Stimulated activated CD8-positive, alpha-beta memory T cell treated with anti-CD3 and anti-CD28 coated beads, Interleukin-15, amount 100 ng/mL, for 4 hours (primary cell): ENCODE measurements around the gene AHSA1.
A peak's percentile ranks its signal among the peaks of the same experiment; 100 is the strongest.
"Not testable (repeated sequence)": the region's sequence is repeated elsewhere in the genome, so short reads cannot be mapped to it uniquely, and the experiment has no call there.

Experiments
- DNase-seq, 2 donors: peaks; one replicate each; pipeline ENCODE4 v3.0.0-alpha.2; 2020; ENCODE audit warnings: low read depth in 2 of 2

AHSA1 gene

DNA sequence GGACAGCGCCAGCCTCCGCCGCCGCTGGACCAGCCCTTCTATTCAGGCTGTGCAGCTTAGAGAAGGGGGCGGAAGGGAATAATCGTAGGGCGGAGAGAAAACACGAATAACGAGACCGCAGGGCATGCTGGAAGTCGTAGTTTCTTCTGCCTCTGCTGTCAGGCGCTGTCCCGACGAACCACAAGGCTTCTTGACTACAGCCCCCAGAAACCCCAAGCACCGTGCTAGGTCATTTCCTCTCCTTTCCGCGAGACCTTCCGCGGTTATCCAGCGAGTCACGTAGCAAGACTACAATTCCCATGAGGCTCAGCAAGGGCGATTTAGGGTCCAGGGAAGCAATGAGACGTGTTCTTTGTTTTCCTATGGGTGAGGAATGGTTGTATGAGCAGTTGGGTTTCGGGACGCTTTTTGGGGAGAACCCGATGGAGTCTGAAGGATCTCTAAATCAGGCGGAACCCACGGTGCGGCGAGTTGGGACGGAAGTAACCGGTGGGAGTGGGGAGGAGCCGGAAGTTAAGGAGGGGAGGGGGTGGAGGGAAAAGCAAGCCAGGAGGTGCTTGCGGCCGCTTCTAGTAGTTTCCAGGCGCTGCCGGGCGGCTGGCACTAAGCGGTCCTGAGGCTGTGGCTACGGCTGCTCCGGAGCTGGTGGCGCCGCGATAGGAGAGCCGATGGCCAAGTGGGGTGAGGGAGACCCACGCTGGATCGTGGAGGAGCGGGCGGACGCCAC is at the start of gene AHSA1, which contains the start of gene VIPAS39:
Gene AHSA1, plus strand, starts transcription at position 572 of the 727 bp plus-strand sequence. Its CDS starts 97 bp downstream, at position 669.
Gene VIPAS39, minus strand, starts transcription at position 80 of the 727 bp plus-strand sequence. CDS start 3,499 bp downstream, outside the sequence.
- DNase-seq: peak; percentile 86 to 94

DNA sequence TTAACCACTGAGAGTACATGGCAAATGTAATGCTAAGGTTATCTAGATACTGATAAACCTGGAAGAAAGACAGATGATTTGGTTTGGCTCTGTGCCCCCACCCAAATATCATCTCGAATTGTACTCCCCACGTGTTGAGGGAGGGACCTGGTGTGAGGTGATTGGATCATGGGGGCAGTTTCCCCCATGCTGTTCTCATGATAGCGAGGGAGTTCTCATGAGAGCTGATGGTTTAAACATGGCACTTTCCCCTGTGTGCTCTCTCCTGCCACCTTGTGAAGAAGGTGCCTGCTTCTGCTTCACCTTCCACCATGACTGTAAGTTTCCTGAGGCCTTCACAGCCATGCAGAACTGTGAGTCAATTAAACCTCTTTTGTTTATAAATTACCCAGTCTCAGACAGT is 48.8 kb upstream of the AHSA1 start:
- no peak for DNase-seq

DNA sequence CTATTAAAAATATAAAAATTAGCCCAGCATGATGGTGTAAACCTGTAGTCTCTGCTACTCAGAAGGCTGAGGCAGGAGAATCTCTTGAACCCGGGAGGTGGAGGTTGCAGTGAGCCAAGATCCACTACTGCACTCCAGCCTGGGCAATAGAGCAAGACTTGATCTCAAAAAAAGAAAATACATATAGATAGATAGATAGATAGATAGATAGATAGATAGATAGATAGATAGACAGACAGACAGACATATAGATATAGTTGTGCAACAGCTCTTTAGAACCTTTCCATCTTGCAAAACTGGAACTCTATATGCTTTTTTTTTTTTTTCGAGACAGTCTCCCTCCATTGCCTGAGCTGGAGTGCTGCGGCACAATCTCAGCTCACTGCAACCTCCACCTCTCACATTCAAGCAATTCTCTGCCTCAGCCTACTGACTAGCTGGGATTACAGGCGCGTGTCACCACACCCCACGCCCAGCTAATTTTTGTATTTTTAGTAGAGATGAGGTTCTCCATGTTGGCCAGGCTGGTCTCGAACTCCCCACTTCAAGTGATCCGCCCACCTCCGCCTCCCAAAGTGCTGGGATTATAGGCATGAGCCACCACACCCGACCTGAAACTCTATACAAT is 42.4 kb upstream of the AHSA1 start:
- DNase-seq: not testable (repeated sequence)

DNA sequence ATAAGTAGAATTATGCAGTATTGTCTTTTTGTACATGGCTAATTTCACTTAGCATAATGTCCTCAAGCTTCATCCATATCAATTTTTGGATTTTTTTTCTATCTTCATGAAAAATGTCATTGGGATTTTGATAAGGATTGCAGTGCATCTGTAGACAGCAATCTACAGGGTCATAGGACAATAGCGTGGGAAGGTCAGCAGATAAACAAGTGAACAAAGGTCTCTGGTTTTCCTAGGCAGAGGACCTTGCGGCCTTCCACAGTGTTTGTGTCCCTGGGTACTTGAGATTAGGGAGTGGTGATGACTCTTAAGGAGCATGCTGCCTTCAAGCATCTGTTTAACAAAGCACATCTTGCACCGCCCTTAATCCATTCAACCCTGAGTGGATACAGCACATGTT is 41.8 kb upstream of the AHSA1 start:
- DNase-seq: not testable (repeated sequence)

DNA sequence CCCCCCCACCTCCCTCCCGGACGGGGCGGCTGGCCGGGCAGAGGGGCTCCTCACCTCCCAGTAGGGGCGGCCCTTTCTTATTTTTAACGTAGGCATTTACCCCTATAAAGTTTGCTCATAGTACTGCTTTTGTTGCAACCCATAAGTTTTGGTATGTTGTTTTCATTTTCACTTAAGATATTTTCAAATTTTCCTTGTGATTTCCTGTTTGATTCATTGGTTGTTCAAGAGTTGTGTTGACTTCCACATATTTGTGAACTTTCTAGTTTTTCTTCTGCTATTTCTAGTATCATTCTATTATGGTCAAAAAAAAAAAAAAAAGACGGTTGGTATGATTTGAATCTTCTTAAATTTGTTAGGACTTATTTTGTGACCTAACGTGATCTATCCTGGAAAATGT is 41.1 kb upstream of the AHSA1 start:
- DNase-seq: no peak

DNA sequence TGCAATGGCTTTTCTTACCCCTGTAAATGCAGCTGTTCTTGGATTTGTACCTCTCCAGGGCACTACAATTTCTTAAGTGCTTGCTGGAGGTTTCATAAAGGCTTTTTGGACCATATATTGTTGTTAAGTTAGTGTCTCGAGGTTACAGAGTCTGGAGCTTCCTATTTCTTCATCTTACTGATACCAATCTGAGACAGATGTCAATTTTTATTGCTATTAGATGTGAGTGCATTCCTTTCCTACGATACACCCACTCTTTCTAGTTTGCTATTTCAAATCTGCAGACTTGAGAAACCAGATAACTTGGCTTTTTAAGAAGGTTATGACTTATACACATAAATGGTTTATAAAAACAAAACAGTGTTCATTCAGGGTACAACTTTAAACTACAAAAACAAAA is 36.7 kb upstream of the AHSA1 start:
- no peak for DNase-seq

- DNase-seq: no peak
Observed at GRCh38 chr14:77423423-77423822, 34.5 kb upstream of the AHSA1 start, which contains the start of gene NOXRED1. NOXRED1 (minus strand) TSS chr14:77423523; CDS start chr14:77422889, 634 bp downstream.

DNA sequence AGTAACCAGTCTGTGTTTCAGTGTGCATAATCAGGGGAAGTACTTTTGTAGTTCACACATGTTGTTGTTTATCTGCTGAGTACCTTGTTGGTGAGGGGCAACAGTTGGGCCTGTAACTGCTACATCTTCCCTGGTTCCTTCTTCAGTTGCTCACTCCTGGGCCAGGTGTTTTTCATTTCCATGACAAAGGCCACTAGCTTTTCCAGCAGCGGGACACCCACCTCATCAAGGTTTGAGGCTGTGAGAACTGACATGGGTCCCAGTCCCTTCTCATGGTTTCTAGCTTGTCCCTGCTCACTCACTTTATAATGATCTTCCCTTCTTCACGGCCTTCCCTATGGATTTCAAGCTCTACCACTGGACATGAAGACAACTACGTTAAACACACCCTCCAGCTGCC is 33.0 kb upstream of the AHSA1 start:
- no peak for DNase-seq

DNA sequence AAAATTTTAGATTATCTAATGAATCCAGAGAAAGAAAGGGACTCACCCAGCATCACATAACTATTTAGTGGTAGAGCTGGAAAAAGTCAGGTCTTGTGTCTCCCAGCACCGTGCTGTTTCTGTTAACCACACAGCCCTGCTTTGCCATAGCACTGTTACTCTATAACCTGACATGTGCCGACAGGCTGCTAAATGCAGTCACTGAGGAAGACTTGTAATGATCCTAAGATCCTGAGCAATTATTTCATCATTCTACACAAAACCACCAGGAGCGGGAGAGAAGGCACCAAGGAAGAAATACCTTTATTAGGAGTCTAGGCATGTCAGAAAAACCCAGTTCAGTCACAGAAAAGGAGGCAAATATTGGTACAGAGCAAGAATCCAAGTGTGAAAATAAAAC is 31.5 kb upstream of the AHSA1 start:
- no peak for DNase-seq

- no peak for DNase-seq
Observed at GRCh38 chr14:77436042-77436441, 21.9 kb upstream of the AHSA1 start.

- no peak for DNase-seq
Observed at GRCh38 chr14:77438596-77438995, 19.3 kb upstream of the AHSA1 start.

DNA sequence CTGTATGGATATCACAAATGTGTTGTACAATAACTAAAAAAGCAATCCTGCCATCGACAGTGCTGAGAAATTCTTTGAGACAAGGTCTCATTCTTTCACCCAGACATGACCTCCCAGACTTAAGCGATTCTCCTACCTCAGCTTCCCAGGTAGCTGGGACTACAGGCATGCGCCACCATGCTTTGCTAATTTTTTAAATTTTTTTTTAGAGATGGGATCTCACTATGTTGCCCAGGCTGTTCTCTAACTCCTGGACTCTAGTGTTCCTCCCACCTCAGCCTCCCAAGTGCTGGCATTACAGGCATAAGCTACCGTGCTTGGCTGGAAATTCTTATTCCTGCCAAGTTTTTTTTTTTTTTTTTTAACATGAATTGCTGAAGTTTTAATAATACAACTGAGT is 18.0 kb upstream of the AHSA1 start:
- no peak for DNase-seq

- no peak for DNase-seq
Observed at GRCh38 chr14:77442196-77442595, 15.7 kb upstream of the AHSA1 start.

GRCh38 chr14:77455966-77456640 is 1.8 kb upstream of the AHSA1 start:
- no peak for DNase-seq

DNA sequence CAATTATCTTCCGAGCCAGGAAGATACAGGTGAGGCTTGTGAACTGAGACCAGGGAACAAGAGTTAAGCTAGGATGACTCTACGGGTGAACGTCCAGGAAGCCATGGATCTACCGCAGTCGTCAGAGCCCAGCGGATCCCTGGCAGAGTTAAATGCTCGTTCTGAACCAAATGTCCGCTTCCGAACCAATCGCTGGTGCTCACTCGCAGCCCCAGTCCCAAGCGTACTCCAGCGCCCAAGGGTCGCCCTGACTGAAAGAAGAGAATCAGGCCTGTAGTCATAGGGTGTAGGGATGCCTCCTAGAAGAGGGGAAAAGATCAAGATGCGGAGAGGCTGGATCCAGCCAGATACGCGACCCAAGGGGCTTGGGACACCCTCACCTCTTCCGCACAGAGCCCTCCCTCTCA is 775 bp upstream of the AHSA1 start:
- DNase-seq: no peak

- DNase-seq: peak in 1 of 2 donors; percentile 17
Observed at GRCh38 chr14:77458249-77458950, 507 bp downstream of the AHSA1 start.

DNA sequence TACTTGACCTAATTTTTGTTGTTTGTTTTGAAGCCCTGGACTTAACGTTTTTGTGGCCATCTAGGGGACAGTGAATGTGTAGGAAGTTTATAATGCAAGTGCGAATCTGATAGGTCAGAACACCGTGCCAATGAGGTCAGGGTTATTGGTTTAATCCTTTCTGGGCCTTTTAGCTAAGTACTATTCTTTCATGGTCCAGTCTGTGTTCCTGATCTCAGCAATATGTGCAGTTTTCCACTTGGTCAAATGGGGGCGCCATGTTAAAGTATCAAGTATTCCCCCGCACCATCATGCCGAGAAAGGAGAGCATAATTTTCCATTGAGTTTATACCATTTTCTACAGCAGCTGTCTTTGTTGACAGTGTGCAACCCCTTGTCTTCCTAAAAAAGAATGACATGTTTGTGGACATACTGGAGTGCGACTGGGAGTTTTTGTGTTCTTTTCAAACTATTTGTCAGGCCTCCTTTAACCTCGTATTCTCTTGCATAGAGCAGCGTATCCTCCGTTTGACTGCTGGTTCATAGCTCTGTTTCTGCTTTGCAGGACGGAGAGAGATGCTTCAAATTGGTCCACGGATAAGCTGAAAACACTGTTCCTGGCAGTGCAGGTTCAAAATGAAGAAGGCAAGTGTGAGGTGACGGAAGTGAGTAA is 1.3 kb downstream of the AHSA1 start:
- DNase-seq: peak in 1 of 2 donors; percentile 32

GRCh38 chr14:77467801-77468200 is 9.9 kb downstream of the AHSA1 start:
- DNase-seq: no peak

- DNase-seq: no peak
Observed at GRCh38 chr14:77469067-77469505, 11.2 kb downstream of the AHSA1 start.

- no peak for DNase-seq
Observed at GRCh38 chr14:77469539-77469938, 11.6 kb downstream of the AHSA1 start.

DNA sequence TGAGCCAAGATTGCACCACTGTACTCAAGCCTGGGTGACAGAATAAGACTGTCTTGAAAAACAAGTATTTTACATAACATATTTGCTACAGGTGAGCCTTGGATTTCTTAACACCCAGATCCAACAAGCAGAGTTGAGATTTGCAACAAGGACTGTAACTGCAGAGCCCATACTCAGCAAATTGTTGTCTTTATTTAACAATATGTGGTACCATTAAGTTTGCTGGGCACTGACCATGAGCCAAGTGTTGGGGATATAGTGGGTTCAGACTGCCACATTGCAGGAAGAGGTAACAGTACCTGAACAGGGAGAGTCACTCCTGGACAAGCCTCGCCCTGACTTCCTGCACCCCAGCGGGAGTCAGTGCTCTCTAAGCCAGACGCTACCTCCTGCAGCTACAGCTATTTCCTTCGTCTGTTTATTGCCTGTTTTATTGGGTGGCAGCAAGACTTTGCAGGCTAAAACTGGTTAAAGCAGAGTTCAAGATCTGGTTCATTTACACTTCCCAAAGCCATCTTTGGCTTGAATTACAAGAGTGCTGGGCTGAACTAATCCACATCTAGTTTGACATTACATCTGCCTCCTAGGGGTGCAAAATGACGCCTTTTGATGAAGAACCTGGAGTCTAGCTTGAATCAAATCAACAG is 12.5 kb downstream of the AHSA1 start:
- DNase-seq: no peak
